HG02610 (cell line): ENCODE data around the gene NRSN2.

Experiments used
- ATAC-seq: cut with Tn5 transposase; IDR thresholded peaks from one replicate; pipeline ENCODE4 v1.9.1; 2021; ENCODE audit warnings: mild to moderate bottlenecking, moderate library complexity; ENCODE audit not compliant: unreplicated experiment

Gene NRSN2

GRCh38 chr20:346640-347316 is at the start of gene NRSN2:
Gene NRSN2, plus strand, starts transcription at chr20:347111. Its CDS starts 2,533 bp downstream, at chr20:349644.
- ATAC-seq: peak; percentile 18

GRCh38 chr20:297925-298775 is 48.8 kb upstream of the NRSN2 start:
- peak; percentile 26 for ATAC-seq

- ATAC-seq: no peak
These were observed 48.0 kb upstream of the NRSN2 start for GRCh38 chr20:298776-299391.

- ATAC-seq: no peak
These were observed 46.4 kb upstream of the NRSN2 start for GRCh38 chr20:300345-300990.

- ATAC-seq: no peak
These were observed 44.7 kb upstream of the NRSN2 start for GRCh38 chr20:301886-302848.

- no peak for ATAC-seq
These were observed 41.2 kb upstream of the NRSN2 start for GRCh38 chr20:305745-306144.

GRCh38 chr20:308427-309038 is 38.4 kb upstream of the NRSN2 start:
- ATAC-seq: no peak

- no peak for ATAC-seq
These were observed 37.5 kb upstream of the NRSN2 start for GRCh38 chr20:309306-309840.

- ATAC-seq: peak; percentile 99
These were observed 36.9 kb upstream of the NRSN2 start for GRCh38 chr20:309841-310644.

GRCh38 chr20:310645-311044 is 36.3 kb upstream of the NRSN2 start:
- no peak for ATAC-seq

GRCh38 chr20:311609-312008 is 35.3 kb upstream of the NRSN2 start:
- ATAC-seq: no peak

GRCh38 chr20:312067-312466 is 34.8 kb upstream of the NRSN2 start:
- ATAC-seq: no peak

GRCh38 chr20:312866-313265 is 34.0 kb upstream of the NRSN2 start:
- ATAC-seq: no peak

- ATAC-seq: no peak
These were observed 33.5 kb upstream of the NRSN2 start for GRCh38 chr20:313402-313801.

GRCh38 chr20:313948-314347 is 33.0 kb upstream of the NRSN2 start:
- no peak for ATAC-seq

- no peak for ATAC-seq
These were observed 30.4 kb upstream of the NRSN2 start for GRCh38 chr20:316316-317068.

- ATAC-seq: peak; percentile 58
These were observed 22.5 kb upstream of the NRSN2 start for GRCh38 chr20:324177-325044.
